Measurements from ENCODE around the gene CIAO3.
"Not testable (repeated sequence)": the region's sequence is repeated elsewhere in the genome, so short reads cannot be mapped to it uniquely, and the experiment has no call there.

CIAO3 gene

GRCh38 chr16:777826-778225, 37.0 kb upstream of the CIAO3 start:
- no peak for DNase-seq (ENCODE audit: low spot score)
- no peak for TF ChIP-seq CTCF (IDR thresholded peaks at IDR 0.05; ENCODE audit: borderline replicate concordance, control extremely low read depth, extremely low read depth, insufficient read depth, missing control alignments)
- in situ Hi-C loops (cut with MboI; ENCODE audit: low sequenced_read_pairs, unreplicated experiment): no loop called here

GRCh38 chr16:776824-777223, 36.0 kb upstream of the CIAO3 start:
- in situ Hi-C loops (cut with MboI; ENCODE audit: low sequenced_read_pairs, unreplicated experiment): no loop called here
- no peak for TF ChIP-seq CTCF (IDR thresholded peaks at IDR 0.05; ENCODE audit: borderline replicate concordance, control extremely low read depth, extremely low read depth, insufficient read depth, missing control alignments)
- no peak for DNase-seq (ENCODE audit: low spot score)

- DNase-seq (ENCODE audit: low spot score); in situ Hi-C loops (cut with MboI; ENCODE audit: low sequenced_read_pairs, unreplicated experiment): not testable (repeated sequence)
Observed at GRCh38 chr16:776298-776697, 35.5 kb upstream of the CIAO3 start.

GRCh38 chr16:775236-775796, 34.5 kb upstream of the CIAO3 start:
- in situ Hi-C loops (cut with MboI; ENCODE audit: low sequenced_read_pairs, unreplicated experiment): no loop called here
- TF ChIP-seq CTCF (IDR thresholded peaks at IDR 0.05; ENCODE audit: borderline replicate concordance, control extremely low read depth, extremely low read depth, insufficient read depth, missing control alignments): no peak
- no peak for DNase-seq (ENCODE audit: low spot score)

DNA sequence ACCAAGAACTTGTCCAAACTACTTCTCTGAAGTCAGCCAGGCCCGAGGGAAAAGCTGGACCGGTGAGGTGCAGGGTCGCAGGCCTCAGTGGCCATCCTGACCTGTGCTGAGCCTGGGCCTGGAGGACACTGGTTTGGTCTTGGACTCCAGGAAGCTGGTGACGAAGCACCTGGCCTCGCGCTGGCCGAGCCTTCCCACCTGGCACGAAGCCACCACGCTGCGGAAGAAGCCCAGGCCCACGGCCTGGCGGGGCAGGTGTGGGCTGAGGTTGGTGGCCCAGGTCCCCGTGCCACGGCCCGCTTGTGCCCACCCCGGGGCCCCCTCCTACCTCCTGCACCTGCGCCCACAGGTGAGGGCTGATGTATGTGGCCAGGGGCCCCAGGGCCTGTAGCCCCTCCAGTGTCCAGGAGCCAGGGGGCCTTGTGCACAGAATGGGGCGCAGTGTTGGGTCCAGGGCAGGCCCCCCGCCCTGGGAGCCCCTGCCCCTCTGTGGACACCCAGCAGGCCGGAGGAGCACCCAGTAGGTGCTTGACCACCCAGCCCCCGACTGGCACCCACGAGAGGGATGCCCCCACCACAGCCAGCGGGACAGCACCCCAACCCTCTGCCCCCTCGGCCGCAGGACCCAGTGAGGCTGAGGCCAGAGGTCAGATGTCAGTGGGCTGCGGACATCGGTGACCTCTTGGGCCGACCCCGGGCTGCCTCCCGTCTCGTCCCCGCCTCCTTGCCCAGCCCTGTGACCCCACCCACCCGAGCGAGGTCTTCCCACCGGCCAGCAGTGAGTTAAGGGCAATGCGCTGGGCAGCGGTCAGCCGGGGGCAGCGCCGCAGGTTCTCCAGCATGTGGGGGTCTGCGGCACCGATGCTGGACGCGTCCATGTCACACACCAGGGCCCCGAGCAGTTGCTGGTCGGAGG, 33.5 kb upstream of the CIAO3 start:
- in situ Hi-C loops (cut with MboI; ENCODE audit: low sequenced_read_pairs, unreplicated experiment): no loop called here
- no peak for DNase-seq (ENCODE audit: low spot score)
- TF ChIP-seq CTCF (IDR thresholded peaks at IDR 0.05; ENCODE audit: borderline replicate concordance, control extremely low read depth, extremely low read depth, insufficient read depth, missing control alignments): no peak

GRCh38 chr16:772959-773358, 32.2 kb upstream of the CIAO3 start:
- TF ChIP-seq CTCF (IDR thresholded peaks at IDR 0.05; ENCODE audit: borderline replicate concordance, control extremely low read depth, extremely low read depth, insufficient read depth, missing control alignments): no peak
- DNase-seq (ENCODE audit: low spot score): no peak
- in situ Hi-C loops (cut with MboI; ENCODE audit: low sequenced_read_pairs, unreplicated experiment): no loop called here

- DNase-seq (ENCODE audit: low spot score): no peak
- TF ChIP-seq CTCF (IDR thresholded peaks at IDR 0.05; ENCODE audit: borderline replicate concordance, control extremely low read depth, extremely low read depth, insufficient read depth, missing control alignments): no peak
- in situ Hi-C loops (cut with MboI; ENCODE audit: low sequenced_read_pairs, unreplicated experiment): no loop called here
Observed at GRCh38 chr16:770411-770810, 29.6 kb upstream of the CIAO3 start.
